K562 treated with DMSO at 1 percent for 24 hours (cell line): ENCODE results near the gene ST8SIA4. TPM values are rescaled to one million over a fixed set of nuclear protein-coding genes. Genes with fewer than 3 reads are reported as not detected.

Experiments used
- total RNA-seq: library from RNA; unstranded; fragments of 300-600 nt; gene quantifications from 2 replicates; pipeline ENCODE4 v1.2.3, GENCODE V29; 2022; ENCODE audit warnings: low read depth; ENCODE audit not compliant: insufficient read depth

ST8SIA4 gene, protein sequence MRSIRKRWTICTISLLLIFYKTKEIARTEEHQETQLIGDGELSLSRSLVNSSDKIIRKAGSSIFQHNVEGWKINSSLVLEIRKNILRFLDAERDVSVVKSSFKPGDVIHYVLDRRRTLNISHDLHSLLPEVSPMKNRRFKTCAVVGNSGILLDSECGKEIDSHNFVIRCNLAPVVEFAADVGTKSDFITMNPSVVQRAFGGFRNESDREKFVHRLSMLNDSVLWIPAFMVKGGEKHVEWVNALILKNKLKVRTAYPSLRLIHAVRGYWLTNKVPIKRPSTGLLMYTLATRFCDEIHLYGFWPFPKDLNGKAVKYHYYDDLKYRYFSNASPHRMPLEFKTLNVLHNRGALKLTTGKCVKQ
- total RNA-seq, result 0.44 and 0.75 TPM in 2 replicates

DNA sequence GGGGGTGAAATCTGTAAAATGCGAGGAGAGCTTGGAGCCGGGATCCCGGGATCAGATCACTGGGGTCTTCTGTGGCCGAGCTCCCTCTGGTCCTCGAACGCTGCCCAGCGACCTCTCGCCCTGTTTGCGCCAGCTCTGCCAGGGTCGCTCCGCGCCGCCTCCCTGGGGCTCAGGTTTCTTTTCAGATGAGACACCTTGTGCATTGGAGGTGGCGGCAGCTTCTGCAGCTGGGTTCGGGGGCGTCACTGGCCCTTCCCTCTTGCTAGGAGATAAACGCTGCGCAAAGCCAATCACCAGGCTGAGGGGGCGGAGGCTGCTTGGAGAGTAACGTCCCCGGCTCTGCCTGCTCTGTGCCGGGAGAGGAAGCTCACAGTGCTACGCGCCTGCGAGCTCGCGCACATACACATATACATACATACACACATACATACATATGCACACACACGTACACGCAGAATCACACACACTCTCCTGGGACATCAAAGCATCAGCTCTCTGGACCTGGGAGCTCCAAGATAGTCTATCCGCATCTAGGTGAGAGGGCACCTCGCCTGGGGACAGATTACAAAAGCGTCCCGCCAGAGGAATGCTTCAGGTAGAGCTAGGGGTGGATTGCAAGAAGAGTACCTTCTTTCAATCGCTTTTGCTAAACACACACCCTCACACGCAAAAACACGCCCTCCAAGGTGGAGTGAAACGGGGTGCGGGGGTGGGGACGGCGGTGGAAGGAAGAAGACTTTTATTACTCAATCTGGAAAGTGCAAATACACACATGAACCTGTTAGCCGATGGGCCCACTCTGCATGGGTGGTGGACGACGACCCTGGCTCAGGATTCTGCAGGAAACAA is at the start of gene ST8SIA4:
Gene ST8SIA4 (minus strand): TSS at position 244 of the 849 bp plus-strand sequence. CDS start 327 bp downstream, outside the sequence.

